Prostate gland (tissue), 2 donors: Measurements from ENCODE around the gene AKT2. TPM values are rescaled to one million over a fixed set of nuclear protein-coding genes. Genes with fewer than 3 reads are reported as not detected.

Experiments
- DNase-seq: peaks from one replicate; pipeline ENCODE4 v3.0.0-alpha.2; 2019; ENCODE audit warnings: low spot score
- H3K27ac ChIP-seq, 2 donors: fragments of 200-600 bp; sonication (generic); 2 replicates each; pipeline ENCODE4 v1.5.1; 2017 to 2019
- H3K27me3 ChIP-seq: fragments of 200-600 bp; sonication (generic); replicated peaks from 2 replicates; pipeline ENCODE4 v1.5.1; 2019; ENCODE audit not compliant: insufficient read depth
- H3K36me3 ChIP-seq, 2 donors: fragments of 200-600 bp; sonication (generic); 1 replicate in 1 of 2; 2 replicates in 1 of 2; pipeline versions ENCODE4 v1.5.1 to v1.8.1; 2017 to 2019
- H3K4me1 ChIP-seq: fragments of 200-600 bp; sonication (generic); replicated peaks from 2 replicates; pipeline ENCODE4 v1.5.1; 2019
- H3K4me3 ChIP-seq, 2 donors: fragments of 200-600 bp; sonication (generic); 2 replicates each; pipeline ENCODE4 v1.5.1; 2017 to 2019
- H3K9me3 ChIP-seq: fragments of 200-600 bp; sonication (generic); 2 replicates; pipeline ENCODE4 v1.5.1; 2017
- CTCF ChIP-seq, 4 experiments: fragments of 200-600 bp in 2 of 4; fragments of 450-650 bp in 2 of 4; sonication (generic) in 2 of 4; IDR thresholded peaks; 1 replicate in 3 of 4; 2 replicates in 1 of 4; pipeline ENCODE4 v1.5.1; 2016 to 2019; ENCODE audit warnings: antibody characterized with exemption in 4 of 4, mild to moderate bottlenecking in 2 of 4, moderate library complexity in 2 of 4
- POLR2A ChIP-seq: fragments of 450-650 bp; IDR thresholded peaks from one replicate; pipeline ENCODE4 v1.6.1; 2016; ENCODE audit warnings: antibody characterized with exemption, mild to moderate bottlenecking
- POLR2AphosphoS5 ChIP-seq: sonication (generic); formaldehyde crosslinking; IDR thresholded peaks from one replicate; pipeline ENCODE4 v1.6.1; 2017; ENCODE audit warnings: antibody characterized with exemption
- WGBS: methylation state at CpG from one replicate; pipeline ENCODE4 v1.1.5; 2018; 5-methylcytosine and 5-hydroxymethylcytosine counted together
- intact Hi-C: fragments of 100-400 bp; cut with DNase I; formaldehyde crosslinking; loops from one replicate; pipeline ENCODE4 v1.14.2; 2022
- total RNA-seq, 2 donors: library from RNA; depleted of rRNA; stranded (reverse); fragments of >200 nt; gene quantifications; one replicate each; pipeline ENCODE4 v1.1.0, GENCODE V29; 2016

Gene AKT2
- total RNA-seq, 2 donors from 2014 or later, result 95.3 to 171 TPM

- peaks cover 12% of the 10 kb centered on the region for H3K4me1 ChIP-seq
- intact Hi-C loops, result no loop called here
- DNase-seq, result peak; percentile 45
- no peak overlapping the region for H3K27ac ChIP-seq
- peak; percentile 22 for TF ChIP-seq POLR2AphosphoS5
- TF ChIP-seq POLR2A, result no peak
- TF ChIP-seq CTCF (IDR thresholded peaks at IDR 0.05), result no peak
- H3K4me3 ChIP-seq, result no peak overlapping the region
- H3K27me3 ChIP-seq, result no peaks in the 10 kb centered on the region
- WGBS, result 44% methylated on average over 17 of the region's 17 CpGs
- H3K36me3 ChIP-seq, result peaks cover 0 to 3% of the 10 kb centered on the region in 2 donors
- no peaks in the 10 kb centered on the region for H3K9me3 ChIP-seq
Observed at GRCh38 chr19:40266119-40266518, 19.0 kb downstream of the AKT2 start.

DNA sequence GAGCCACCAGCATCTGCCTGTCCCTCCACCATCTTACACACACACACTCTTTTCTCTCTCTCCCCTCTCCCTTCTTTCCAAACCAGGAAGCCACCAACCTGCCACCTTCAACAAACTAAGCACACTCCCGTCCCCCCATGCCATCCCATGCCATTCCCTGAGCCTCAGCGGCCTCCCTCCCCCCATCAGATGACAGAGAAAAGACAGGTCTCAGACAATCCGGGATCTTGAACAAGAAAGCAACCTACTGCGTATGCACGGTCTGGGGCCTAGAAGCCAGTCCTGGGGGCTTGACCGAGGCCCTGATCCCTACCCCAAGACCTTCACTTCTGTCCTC is 19.4 kb downstream of the AKT2 start:
- TF ChIP-seq POLR2A, result no peak
- no peak for TF ChIP-seq CTCF (IDR thresholded peaks at IDR 0.05)
- TF ChIP-seq POLR2AphosphoS5, result no peak
- H3K4me3 ChIP-seq, result no peak overlapping the region
- H3K4me1 ChIP-seq, result peaks cover 12% of the 10 kb centered on the region
- intact Hi-C loops, result no loop called here
- H3K9me3 ChIP-seq, result no peaks in the 10 kb centered on the region
- DNase-seq, result no peak
- no peak overlapping the region for H3K27ac ChIP-seq
- peaks cover 0 to 3% of the 10 kb centered on the region in 2 donors for H3K36me3 ChIP-seq
- H3K27me3 ChIP-seq, result no peaks in the 10 kb centered on the region
- WGBS, result 81% methylated on average over 6 of the region's 6 CpGs

DNA sequence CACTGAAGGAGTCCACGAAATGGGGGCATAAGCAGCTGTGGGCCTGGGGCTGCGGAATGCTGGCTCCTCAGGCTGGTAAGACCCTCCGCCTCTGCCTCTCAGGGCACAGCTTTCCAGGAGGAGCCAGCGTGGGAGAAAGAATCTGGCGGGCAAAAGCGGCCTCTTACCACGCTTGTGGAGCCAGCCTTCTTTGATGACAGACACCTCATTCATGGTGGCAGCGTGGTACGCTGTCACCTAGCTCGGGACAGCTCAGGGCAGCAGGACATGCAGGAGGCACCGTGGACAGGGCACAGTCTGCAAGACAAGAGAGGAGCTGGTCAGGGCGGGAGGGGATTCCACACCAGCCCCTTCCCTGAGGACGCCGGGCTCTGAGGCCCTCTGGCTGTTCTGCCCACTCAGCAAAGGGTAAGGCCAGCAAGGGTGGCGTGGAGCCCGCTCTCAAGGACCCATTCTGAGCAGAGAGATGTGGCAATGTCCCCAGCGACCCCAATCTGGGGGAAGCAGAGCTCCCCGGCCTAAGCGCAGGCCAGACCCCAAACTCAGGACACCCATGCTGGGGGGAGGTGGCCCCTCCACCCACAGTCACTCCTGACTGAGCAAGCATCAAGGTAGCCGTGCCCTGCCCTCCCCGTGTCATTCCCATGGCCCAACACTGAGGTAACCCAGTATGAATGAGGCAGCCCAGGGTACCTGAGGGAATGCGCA is 19.9 kb downstream of the AKT2 start:
- no peaks in the 10 kb centered on the region for H3K27me3 ChIP-seq
- WGBS, result 90% methylated on average over 18 of the region's 22 CpGs
- no peak overlapping the region for H3K27ac ChIP-seq
- H3K4me1 ChIP-seq, result peaks cover 12% of the 10 kb centered on the region
- peaks cover 0 to 3% of the 10 kb centered on the region in 2 donors for H3K36me3 ChIP-seq
- DNase-seq, result no peak
- H3K9me3 ChIP-seq, result no peaks in the 10 kb centered on the region
- no peak overlapping the region for H3K4me3 ChIP-seq
- TF ChIP-seq POLR2A (no peak), POLR2AphosphoS5 (no peak), CTCF (IDR thresholded peaks at IDR 0.05) (no peak)
- intact Hi-C loops, result no loop called here

GRCh38 chr19:40264314-40265054 is 20.7 kb downstream of the AKT2 start:
- DNase-seq, result no peak
- intact Hi-C loops, result no loop called here
- H3K9me3 ChIP-seq, result no peaks in the 10 kb centered on the region
- H3K4me1 ChIP-seq, result peaks cover 12% of the 10 kb centered on the region
- peaks cover 0 to 3% of the 10 kb centered on the region in 2 donors for H3K36me3 ChIP-seq
- no peak overlapping the region for H3K4me3 ChIP-seq
- no peak for TF ChIP-seq POLR2A
- WGBS, result 84% methylated on average over 19 of the region's 19 CpGs
- no peaks in the 10 kb centered on the region for H3K27me3 ChIP-seq
- no peak overlapping the region for H3K27ac ChIP-seq

GRCh38 chr19:40263440-40264313 is 21.5 kb downstream of the AKT2 start:
- H3K27ac ChIP-seq, result no peak overlapping the region
- no peak overlapping the region for H3K4me3 ChIP-seq
- WGBS, result 88% methylated on average over 24 of the region's 24 CpGs
- TF ChIP-seq POLR2AphosphoS5 (no peak), POLR2A (no peak)
- H3K4me1 ChIP-seq, result peaks cover 12% of the 10 kb centered on the region
- H3K27me3 ChIP-seq, result no peaks in the 10 kb centered on the region
- no peaks in the 10 kb centered on the region for H3K9me3 ChIP-seq
- intact Hi-C loops, result no loop called here
- no peak for DNase-seq
- peaks cover 0 to 3% of the 10 kb centered on the region in 2 donors for H3K36me3 ChIP-seq
